ENCODE measurements around the gene DAPK2.

GRCh38 chr15:63930034-63930433 is 116.3 kb downstream of the DAPK2 start:
- TF ChIP-seq CTCF (IDR thresholded peaks at IDR 0.05) (no peak), EZH2 (IDR thresholded peaks at IDR 0.05; ENCODE audit: borderline replicate concordance, insufficient read depth, low read depth, low read length, poor library complexity, severe bottlenecking) (no peak)

Measured in B cell (primary cell).